Activated T-helper 2 cell treated with anti-CD3 and anti-CD28 coated beads, Interferon-gamma antibody, Interleukin-2, Interleukin-4, amounts not matched to agents 10 μg/mL and 5 μg/mL and 100 μg/mL, durations not matched to agents 14 hours and 24 hours and 36 hours (primary cell): ENCODE data around the gene PADI2. TPM values are rescaled to one million over a fixed set of nuclear protein-coding genes. Genes with fewer than 3 reads are reported as not detected.

ENCODE experiments used
- DNase-seq: peaks from one replicate; pipeline ENCODE4 v3.0.0; 2021; ENCODE audit warnings: low spot score
- H3K27ac Mint-ChIP-seq: one replicate; pipeline ENCODE4 v1.8.0; 2021; ENCODE audit warnings: mixed read lengths
- H3K27me3 Mint-ChIP-seq: one replicate; pipeline ENCODE4 v1.8.0; 2021; ENCODE audit warnings: low read depth, mixed read lengths
- H3K36me3 Mint-ChIP-seq: one replicate; pipeline ENCODE4 v1.8.0; 2021; ENCODE audit warnings: low read depth, mixed read lengths
- H3K4me1 Mint-ChIP-seq: one replicate; pipeline ENCODE4 v1.8.0; 2021; ENCODE audit warnings: low read depth, mixed read lengths
- H3K4me3 Mint-ChIP-seq: one replicate; pipeline ENCODE4 v1.8.0; 2021; ENCODE audit warnings: low read depth, mild to moderate bottlenecking, moderate library complexity, mixed read lengths
- H3K9me3 Mint-ChIP-seq: one replicate; pipeline ENCODE4 v1.8.0; 2021; ENCODE audit warnings: mixed read lengths
- intact Hi-C: fragments of 100-400 bp; cut with micrococcal nuclease; formaldehyde crosslinking; loops from one replicate; pipeline ENCODE4 v1.15.1; 2023
- total RNA-seq: library from RNA; stranded (reverse); gene quantifications from 2 replicates; pipeline ENCODE4 v1.2.3, GENCODE V29; 2022

Gene PADI2
- total RNA-seq, 1 donor from 2014 or later: 0.14 TPM

DNA sequence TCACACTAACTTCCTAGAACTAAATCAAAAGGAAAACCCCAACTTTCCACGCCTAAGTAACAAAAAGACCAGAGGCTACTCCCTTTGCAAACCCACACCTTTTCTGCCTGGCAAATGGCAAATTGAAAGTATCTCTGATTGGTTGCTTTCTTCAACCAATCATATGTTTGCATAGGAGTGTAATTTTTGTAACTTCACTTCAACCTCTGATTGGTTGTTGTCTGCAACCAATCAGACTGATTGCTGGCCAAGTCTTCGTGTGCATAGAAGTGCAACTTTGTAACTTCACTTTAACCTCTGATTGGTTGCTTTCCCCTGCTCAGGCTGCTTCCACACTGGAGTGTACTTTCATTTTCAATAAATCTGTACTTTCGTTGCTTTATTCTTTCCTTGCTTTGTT is 36.9 kb upstream of the PADI2 start:
- DNase-seq: no peak
- Mint-ChIP-seq H3K27me3 (no peaks in the 10 kb centered on the region), H3K9me3 (peaks cover 25% of the 10 kb centered on the region), H3K4me3 (no peak overlapping the region), H3K36me3 (no peaks in the 10 kb centered on the region), H3K4me1 (peaks cover 1% of the 10 kb centered on the region), H3K27ac (no peak overlapping the region)
- intact Hi-C loops: no loop called here

DNA sequence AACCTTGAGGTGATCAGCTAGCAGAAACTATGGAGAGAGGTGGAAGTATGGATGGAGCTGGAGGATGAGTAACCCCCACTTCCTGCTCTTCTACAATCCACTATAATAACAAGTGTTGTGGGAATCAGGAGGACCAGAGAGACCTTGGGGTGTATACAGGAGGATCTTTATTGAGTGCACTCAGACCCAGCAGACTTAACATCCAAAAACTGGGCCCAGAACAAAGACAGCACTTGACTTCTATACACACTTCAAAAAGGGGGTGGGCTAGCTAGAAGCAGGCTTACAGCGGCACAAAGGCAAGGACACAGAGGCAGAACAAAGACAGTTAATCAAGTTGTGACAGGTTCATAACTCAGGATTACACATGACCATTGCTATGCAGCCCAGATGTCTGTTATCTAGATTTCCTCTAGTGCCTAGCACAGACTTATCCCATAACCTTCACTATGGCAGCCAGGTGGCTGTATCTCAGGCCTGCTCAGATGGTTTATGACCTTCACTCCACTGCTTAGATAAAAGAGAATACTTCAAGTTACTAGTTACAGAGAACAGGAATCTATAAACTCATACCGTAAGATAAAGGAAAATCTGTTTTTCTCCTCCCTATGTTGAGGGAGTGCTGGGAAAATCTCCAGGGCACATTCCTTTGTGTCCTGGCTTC is 36.1 kb upstream of the PADI2 start:
- DNase-seq: no peak
- Mint-ChIP-seq H3K4me1 (peaks cover 1% of the 10 kb centered on the region), H3K9me3 (peaks cover 25% of the 10 kb centered on the region), H3K4me3 (no peak overlapping the region), H3K36me3 (no peaks in the 10 kb centered on the region), H3K27me3 (no peaks in the 10 kb centered on the region), H3K27ac (no peak overlapping the region)
- intact Hi-C loops: no loop called here

DNA sequence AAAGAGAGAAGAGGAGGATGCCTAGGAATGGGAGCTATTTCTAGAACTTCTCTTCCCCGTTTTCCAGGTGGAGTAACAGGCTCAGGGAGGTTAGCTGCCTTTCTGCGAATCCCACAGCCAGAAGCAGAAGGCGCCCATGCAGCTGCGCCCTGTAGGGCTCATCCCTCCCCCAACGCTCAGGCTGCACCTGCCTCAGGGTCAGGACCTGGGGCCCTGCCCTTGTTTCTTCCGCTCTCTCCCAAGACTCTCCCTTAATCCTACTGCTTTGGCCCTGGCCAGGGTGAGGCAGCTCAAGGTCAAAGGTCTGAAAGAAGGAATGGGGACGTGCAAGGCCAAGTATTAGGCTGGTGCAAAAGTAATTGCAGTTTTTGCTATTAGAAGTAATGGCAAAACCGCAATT is 30.5 kb upstream of the PADI2 start:
- H3K4me1 Mint-ChIP-seq: no peaks in the 10 kb centered on the region
- H3K27me3 Mint-ChIP-seq: peaks cover 6% of the 10 kb centered on the region

DNA sequence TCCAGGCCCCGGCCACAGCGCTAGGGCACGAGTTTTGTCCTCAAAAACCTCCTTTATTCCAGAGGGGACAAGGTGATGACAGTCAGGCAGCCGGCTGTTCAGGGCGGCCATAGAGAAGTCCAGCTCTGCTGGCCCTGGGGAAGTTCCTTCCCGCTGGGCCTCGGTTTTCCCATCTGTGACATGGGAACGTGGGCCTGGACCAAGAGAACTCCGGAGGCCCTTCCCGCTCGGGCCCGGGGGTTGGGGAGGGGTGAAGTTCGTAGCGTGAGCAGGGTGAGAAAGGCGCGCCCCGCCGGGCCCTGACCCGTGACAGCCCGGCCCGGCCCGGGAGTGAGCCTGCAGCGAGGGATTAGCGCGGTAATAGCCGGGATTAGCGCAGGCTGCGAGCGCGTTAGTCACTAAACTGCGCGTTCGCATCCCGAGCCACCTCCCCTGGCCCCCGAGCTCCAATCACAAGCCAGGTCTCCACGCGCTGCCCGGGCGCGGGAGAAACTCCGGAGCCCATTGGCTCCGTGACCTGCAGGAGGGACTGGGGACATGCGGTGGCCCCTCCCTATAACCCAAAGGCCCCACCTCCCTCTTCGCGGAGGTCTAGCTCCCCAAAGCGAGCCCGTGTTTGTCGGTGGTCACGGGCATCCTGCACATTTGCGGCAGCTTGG is 29.8 kb upstream of the PADI2 start:
- Mint-ChIP-seq H3K36me3 (no peaks in the 10 kb centered on the region), H3K9me3 (peaks cover 2% of the 10 kb centered on the region), H3K27me3 (peaks cover 6% of the 10 kb centered on the region), H3K4me3 (no peak overlapping the region), H3K4me1 (no peaks in the 10 kb centered on the region), H3K27ac (no peak overlapping the region)
- no peak for DNase-seq
- intact Hi-C loops: no loop called here

More for the DNA sequence above, 30.5 kb upstream of the PADI2 start:
- intact Hi-C loops: no loop called here
- no peaks in the 10 kb centered on the region for H3K36me3 Mint-ChIP-seq
- no peak for DNase-seq
- H3K4me3 Mint-ChIP-seq: no peak overlapping the region
- no peak overlapping the region for H3K27ac Mint-ChIP-seq
- peaks cover 9% of the 10 kb centered on the region for H3K9me3 Mint-ChIP-seq

DNA sequence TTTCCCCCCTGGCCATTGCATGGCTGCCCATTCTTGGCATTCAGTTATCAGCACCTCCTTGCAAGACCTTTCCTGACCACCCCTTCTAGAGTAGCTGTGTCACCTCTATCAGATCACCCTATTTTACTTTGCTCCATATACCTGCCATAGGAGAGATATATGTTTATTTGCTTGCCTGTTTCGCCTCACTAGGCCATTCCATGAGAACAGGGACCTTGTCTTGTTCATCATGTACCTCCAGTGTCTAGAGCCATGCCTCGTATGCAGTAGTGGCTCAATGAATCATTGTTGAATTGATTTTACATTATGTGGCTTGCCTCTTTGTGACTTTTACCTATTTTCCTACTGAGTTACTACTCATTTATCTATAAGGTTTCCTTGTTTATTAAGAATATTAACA is 26.4 kb upstream of the PADI2 start:
- no peak overlapping the region for H3K4me3 Mint-ChIP-seq
- H3K4me1 Mint-ChIP-seq: no peaks in the 10 kb centered on the region
- no peak overlapping the region for H3K27ac Mint-ChIP-seq
- intact Hi-C loops: no loop called here
- peaks cover 9% of the 10 kb centered on the region for H3K27me3 Mint-ChIP-seq
- DNase-seq: no peak
- no peaks in the 10 kb centered on the region for H3K36me3 Mint-ChIP-seq
- no peaks in the 10 kb centered on the region for H3K9me3 Mint-ChIP-seq

DNA sequence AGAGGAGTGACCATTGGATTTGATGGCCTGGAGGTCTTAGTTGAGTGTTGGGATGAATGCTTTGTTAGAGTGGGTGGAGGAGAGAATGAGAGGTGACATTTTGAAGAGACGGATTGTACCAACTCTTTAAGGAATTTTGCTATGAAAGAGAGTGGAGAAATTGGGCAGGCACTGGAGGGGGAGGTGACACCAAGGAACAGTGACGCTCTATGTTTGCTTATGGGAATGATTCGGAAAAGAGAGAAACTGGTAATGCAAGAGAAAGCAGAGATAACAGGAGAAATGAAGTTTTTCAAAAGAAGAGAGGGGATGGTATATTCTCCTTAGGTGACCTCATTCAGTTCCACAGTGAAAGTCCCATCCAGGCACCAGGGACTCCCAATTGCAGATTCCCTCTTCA is 24.5 kb upstream of the PADI2 start:
- no peak overlapping the region for H3K4me3 Mint-ChIP-seq

DNA sequence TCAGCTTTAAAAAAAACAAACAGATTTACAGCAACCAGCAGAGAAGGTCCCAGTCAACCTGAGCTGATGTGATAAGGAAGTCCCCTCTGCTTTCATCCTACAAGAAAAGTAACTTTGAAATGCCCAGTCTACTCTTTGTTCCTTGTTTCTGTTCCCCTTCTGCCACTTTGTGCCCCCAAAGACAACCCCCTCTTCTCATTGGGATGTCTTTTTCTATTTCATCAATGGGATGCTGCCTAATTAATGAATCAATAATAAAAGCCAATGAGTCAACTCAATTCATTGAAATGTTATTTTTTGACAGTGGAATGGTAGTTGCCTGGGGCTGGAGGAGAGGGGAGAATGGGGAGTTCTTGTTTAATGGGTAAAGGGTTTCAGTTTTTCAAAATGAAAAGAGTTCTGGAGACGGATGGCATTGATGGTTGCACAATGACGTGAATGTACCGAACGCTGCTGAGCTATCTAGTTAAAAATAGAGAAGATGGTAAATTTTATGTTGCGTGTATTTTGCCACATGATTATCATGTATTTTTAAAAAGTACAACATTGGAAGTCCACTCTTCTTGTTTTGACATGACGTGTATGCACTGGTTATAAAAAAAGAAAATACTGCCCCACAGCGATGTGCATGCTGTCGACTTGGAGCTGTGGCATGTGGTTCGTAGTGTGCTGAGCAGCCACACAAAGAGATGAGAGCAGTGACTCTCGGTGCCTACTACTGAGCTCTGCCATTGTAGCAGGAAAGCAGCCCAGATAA is 22.4 kb upstream of the PADI2 start:
- DNase-seq: no peak
- H3K27ac Mint-ChIP-seq: no peak overlapping the region
- H3K4me3 Mint-ChIP-seq: no peak overlapping the region
- peaks cover 3% of the 10 kb centered on the region for H3K27me3 Mint-ChIP-seq
- H3K36me3 Mint-ChIP-seq: no peaks in the 10 kb centered on the region
- H3K4me1 Mint-ChIP-seq: no peaks in the 10 kb centered on the region
- intact Hi-C loops: no loop called here
- H3K9me3 Mint-ChIP-seq: no peaks in the 10 kb centered on the region

More for the DNA sequence above, 24.5 kb upstream of the PADI2 start:
- DNase-seq: no peak
- Mint-ChIP-seq H3K27ac (no peak overlapping the region), H3K27me3 (peaks cover 9% of the 10 kb centered on the region), H3K36me3 (no peaks in the 10 kb centered on the region), H3K4me1 (no peaks in the 10 kb centered on the region), H3K9me3 (no peaks in the 10 kb centered on the region)
- intact Hi-C loops: no loop called here

DNA sequence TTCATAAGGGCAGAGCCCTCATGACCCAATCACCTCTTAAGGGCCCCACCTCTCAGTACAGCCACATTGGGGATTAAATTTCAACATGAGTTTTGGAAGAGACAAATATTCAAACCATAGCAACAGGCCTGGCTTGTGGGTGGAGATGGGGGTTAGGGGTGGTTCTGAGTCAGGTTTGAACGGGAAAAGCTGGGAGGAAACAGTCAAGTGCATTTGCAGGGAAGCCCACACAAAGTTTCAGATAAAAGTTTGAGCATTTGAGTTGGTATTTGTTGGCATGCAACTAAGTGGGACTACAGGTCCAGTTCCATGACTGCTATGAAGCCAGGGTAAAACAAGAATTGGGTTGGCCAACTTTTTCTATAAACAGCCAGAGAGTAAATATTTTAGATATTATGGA is 21.0 kb upstream of the PADI2 start:
- no peak overlapping the region for H3K27ac Mint-ChIP-seq
- peaks cover 3% of the 10 kb centered on the region for H3K27me3 Mint-ChIP-seq
- H3K36me3 Mint-ChIP-seq: no peaks in the 10 kb centered on the region
- no peak for DNase-seq
- H3K9me3 Mint-ChIP-seq: no peaks in the 10 kb centered on the region
- no peaks in the 10 kb centered on the region for H3K4me1 Mint-ChIP-seq
- no peak overlapping the region for H3K4me3 Mint-ChIP-seq
- intact Hi-C loops: no loop called here

DNA sequence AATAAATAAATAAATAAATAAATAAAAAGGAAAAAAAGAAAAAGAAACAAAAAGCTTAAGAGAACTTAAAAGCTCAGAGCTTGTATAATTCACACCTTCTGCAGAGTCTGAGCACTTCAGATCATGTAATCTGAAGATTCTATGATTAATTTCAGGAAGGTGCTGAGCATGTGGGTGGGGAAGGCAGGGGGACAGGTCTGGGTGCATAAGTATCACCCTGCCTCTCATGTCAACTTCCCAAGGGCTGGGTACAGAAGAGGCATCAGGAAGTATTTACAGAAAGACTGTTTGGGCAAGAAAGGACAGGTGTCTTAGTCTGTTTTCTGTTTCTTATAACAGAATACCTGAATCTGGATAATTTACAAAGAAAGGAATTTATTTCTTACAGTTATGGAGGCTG is 20.4 kb upstream of the PADI2 start:
- no peaks in the 10 kb centered on the region for H3K9me3 Mint-ChIP-seq
- H3K27me3 Mint-ChIP-seq: peaks cover 3% of the 10 kb centered on the region

DNA sequence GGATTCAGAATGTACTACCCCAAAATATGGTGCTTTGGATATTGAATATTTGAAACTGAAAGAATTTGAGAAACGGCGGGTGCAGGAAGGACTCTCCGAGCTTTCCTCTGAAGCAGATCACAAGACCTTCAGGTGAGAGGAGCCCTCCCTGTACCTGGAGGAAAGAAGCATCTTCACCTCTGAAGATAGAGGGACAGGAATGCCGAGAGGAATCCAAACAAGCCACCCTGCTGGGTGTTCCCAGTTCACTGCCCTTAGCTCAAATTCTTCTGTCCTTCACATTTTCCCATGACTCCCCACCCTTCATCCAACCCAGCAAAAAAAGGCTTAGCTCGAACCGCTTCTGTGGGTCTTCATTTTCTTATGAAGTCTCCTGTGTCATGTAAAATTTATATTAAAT is 18.2 kb upstream of the PADI2 start:
- H3K9me3 Mint-ChIP-seq: no peaks in the 10 kb centered on the region
- no peaks in the 10 kb centered on the region for H3K4me1 Mint-ChIP-seq
- no peak for DNase-seq
- peaks cover 3% of the 10 kb centered on the region for H3K27me3 Mint-ChIP-seq
- H3K36me3 Mint-ChIP-seq: no peaks in the 10 kb centered on the region
- intact Hi-C loops: no loop called here
- H3K27ac Mint-ChIP-seq: no peak overlapping the region
- H3K4me3 Mint-ChIP-seq: no peak overlapping the region

More for the DNA sequence above, 20.4 kb upstream of the PADI2 start:
- Mint-ChIP-seq H3K27ac (no peak overlapping the region), H3K36me3 (no peaks in the 10 kb centered on the region), H3K4me1 (no peaks in the 10 kb centered on the region), H3K4me3 (no peak overlapping the region)
- intact Hi-C loops: no loop called here
- no peak for DNase-seq

DNA sequence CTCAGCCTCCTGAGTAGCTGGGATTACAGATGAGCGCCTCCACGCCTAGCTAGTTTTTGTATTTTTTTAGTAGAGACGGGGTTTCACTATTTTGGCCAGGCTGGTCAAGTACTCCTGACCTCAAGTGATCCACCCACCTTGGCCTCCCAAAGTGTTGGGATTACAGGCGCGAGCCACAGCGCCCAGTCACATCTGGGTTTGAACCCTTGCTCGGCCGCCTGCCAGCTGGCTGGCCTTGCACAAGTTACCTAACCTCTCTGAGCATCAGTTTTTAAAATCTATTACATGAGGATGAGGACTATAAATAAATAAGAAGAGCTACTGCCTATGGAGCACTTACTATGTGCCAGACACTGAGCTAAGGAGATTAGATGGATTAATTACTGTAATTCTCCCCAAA is 17.7 kb upstream of the PADI2 start:
- no peaks in the 10 kb centered on the region for H3K36me3 Mint-ChIP-seq
- H3K4me3 Mint-ChIP-seq: no peak overlapping the region
- no peak for DNase-seq
- no peaks in the 10 kb centered on the region for H3K27me3 Mint-ChIP-seq
- H3K27ac Mint-ChIP-seq: no peak overlapping the region
- no peaks in the 10 kb centered on the region for H3K9me3 Mint-ChIP-seq
- H3K4me1 Mint-ChIP-seq: no peaks in the 10 kb centered on the region
- intact Hi-C loops: no loop called here

DNA sequence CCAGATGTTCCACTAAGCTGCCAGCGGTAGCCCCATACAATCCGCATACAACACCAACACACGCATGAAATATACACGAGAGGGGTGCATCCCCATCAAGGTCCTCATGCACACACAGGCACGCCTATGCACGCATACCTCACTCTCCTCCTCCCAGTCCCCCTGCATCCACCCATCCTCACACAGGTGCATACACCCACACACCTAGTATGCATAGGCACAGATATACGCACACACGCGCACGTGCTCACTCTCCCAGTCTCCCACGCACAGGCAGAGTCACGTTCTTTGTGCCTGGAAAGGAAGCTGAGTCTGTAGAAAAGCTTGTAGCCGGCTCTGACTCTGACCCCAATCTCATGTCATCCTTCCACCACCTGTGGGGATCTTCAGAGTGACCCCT is 16.9 kb upstream of the PADI2 start:
- Mint-ChIP-seq H3K27ac (no peak overlapping the region), H3K27me3 (no peaks in the 10 kb centered on the region), H3K36me3 (no peaks in the 10 kb centered on the region), H3K4me3 (no peak overlapping the region), H3K4me1 (no peaks in the 10 kb centered on the region), H3K9me3 (no peaks in the 10 kb centered on the region)
- intact Hi-C loops: no loop called here
- DNase-seq: no peak

DNA sequence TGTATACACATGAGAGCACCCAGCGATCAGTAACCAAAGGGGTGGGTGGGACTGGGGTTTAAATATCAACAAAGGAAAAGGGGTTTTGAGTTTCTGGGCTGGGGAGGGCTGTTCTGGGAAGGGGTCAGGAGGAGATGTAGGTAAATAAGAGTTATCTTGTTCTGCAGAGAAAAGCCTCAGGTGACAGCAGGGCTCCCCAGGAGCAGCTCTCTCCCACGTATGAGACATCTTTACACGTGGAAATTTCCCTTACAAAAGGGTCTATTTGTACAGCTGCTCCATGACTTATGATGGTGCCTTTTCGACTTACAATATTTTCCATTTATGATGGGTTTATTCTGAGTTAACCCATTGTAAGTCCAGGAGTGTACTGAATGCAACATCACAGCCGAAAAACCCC is 16.3 kb upstream of the PADI2 start:
- Mint-ChIP-seq H3K9me3 (no peaks in the 10 kb centered on the region), H3K4me3 (no peak overlapping the region), H3K4me1 (no peaks in the 10 kb centered on the region), H3K27me3 (no peaks in the 10 kb centered on the region), H3K27ac (no peak overlapping the region), H3K36me3 (no peaks in the 10 kb centered on the region)
- intact Hi-C loops: no loop called here
- DNase-seq: no peak
